Right lobe of liver (tissue), 4 donors: ENCODE data around the gene CHRNB1.

Experiments
- POLR2A ChIP-seq: fragments of 450-650 bp; IDR thresholded peaks from one replicate; pipeline ENCODE4 v1.6.1; 2017; ENCODE audit warnings: antibody characterized with exemption, mild to moderate bottlenecking
- TF ChIP-seq, protein P1 (sequence below), 4 donors: fragments of 200-600 bp in 3 of 4; fragments of 450-650 bp in 1 of 4; IDR thresholded peaks; one replicate each; pipeline versions ENCODE4 v1.5.1 to v1.8.0; 2016 to 2022; ENCODE audit warnings: antibody characterized with exemption in 4 of 4, mild to moderate bottlenecking in 2 of 4
- donor health status: DM: no; HTN: no; CAD: no.
- donor health status: DM: no; HTN: no; CAD: no.
- donor health status: DM: no; HTN: yes; CAD: no.

DNA sequence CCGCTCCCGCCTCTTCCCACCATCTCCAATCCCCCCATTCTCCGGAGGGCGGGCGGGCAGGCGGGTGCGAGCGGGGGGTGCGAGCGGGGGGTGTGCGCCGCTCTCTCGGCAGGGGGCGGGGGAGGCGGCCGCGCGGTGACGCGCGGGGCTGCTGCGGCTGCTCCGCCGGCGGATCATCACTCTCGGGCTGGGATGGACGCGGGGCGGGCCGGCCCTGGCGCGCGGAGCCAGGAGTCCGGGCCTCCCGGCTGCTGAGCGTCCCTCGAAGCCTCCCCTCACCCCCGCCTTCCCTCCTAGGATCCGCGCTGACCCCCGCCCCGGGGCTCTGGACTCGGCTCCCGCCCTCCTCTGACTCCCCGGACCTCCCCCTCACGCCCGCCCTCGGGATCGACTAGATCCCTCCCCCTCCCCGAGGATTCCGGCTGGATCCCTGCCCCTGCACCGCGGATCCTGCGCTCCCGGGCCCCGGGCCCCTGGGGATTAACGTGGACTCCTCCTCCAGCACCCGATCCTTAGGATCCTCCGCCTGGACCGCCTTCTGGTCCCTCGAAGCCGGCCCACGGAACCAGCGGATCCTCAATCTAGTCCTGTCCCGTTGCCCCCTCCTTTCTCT lies 40.0 kb upstream of the CHRNB1 start:
- peak; percentile 41 for TF ChIP-seq POLR2A
- TF ChIP-seq, protein P1, sequence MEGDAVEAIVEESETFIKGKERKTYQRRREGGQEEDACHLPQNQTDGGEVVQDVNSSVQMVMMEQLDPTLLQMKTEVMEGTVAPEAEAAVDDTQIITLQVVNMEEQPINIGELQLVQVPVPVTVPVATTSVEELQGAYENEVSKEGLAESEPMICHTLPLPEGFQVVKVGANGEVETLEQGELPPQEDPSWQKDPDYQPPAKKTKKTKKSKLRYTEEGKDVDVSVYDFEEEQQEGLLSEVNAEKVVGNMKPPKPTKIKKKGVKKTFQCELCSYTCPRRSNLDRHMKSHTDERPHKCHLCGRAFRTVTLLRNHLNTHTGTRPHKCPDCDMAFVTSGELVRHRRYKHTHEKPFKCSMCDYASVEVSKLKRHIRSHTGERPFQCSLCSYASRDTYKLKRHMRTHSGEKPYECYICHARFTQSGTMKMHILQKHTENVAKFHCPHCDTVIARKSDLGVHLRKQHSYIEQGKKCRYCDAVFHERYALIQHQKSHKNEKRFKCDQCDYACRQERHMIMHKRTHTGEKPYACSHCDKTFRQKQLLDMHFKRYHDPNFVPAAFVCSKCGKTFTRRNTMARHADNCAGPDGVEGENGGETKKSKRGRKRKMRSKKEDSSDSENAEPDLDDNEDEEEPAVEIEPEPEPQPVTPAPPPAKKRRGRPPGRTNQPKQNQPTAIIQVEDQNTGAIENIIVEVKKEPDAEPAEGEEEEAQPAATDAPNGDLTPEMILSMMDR (IDR thresholded peaks at IDR 0.05): no peak
